ENCODE results near the gene ARID2. TPM values are rescaled to one million over a fixed set of nuclear protein-coding genes. Genes with fewer than 3 reads are reported as not detected.

Gene ARID2
- total RNA-seq, 1 experiment from 2014 or later = 15.4 TPM

GRCh38 chr12:45703942-45704341 is 25.6 kb upstream of the ARID2 start:
- no peak overlapping the region for H3K27ac ChIP-seq (ENCODE audit: low read length)
- POLR2A ChIA-PET (ENCODE audit: unreplicated experiment) = interaction anchor here (0.7 kb wide), 1 partner anchor 408 kb away, joined by 3 read pairs; no protein-coding TSS in a partner anchor
- CTCF ChIA-PET = interaction anchor here (1.0 kb wide), 1 partner anchor 24 kb away, joined by 3 read pairs; no protein-coding TSS in a partner anchor

GRCh38 chr12:45704968-45705367 is 24.5 kb upstream of the ARID2 start:
- Histone ChIP-seq H3F3A (ENCODE audit: low read length, unreplicated experiment) (no peaks in the 10 kb centered on the region), H2AFZ (ENCODE audit: low read length) (no peak overlapping the region), H3K9ac (ENCODE audit: low read length) (no peak overlapping the region), H3K4me2 (ENCODE audit: low read length) (no peak overlapping the region), H3K36me3 (ENCODE audit: low read depth, low read length) (no peaks in the 10 kb centered on the region), H3K27me3 (ENCODE audit: low read length) (no peaks in the 10 kb centered on the region), H3K27ac (ENCODE audit: low read length) (no peak overlapping the region), H3K79me2 (ENCODE audit: low read length) (no peaks in the 10 kb centered on the region), H3K9me3 (ENCODE audit: low read length) (no peaks in the 10 kb centered on the region), H4K20me1 (ENCODE audit: low read length) (no peaks in the 10 kb centered on the region), H3K9me2 (replicated peaks; ENCODE audit: low read length) (no peaks in the 10 kb centered on the region), H3K4me1 (ENCODE audit: insufficient read depth, low read length) (peaks cover 5% of the 10 kb centered on the region), H3K4me3 (ENCODE audit: low read length) (no peak overlapping the region)
- no TSS peak for BruUV-seq (replicated peaks)
- DNase-seq = no peak
- intact Hi-C loops (cut with micrococcal nuclease) = loop anchor here (2.0 kb wide), 1 partner anchor 22 kb away; no protein-coding TSS in a partner anchor
- POLR2A ChIA-PET (ENCODE audit: unreplicated experiment) = interaction anchor here (0.6 kb wide), 1 partner anchor 41 kb away, joined by 4 read pairs; no protein-coding TSS in a partner anchor
- ATAC-seq = no peak
- TF ChIP-seq EZH2phosphoT487 (IDR thresholded peaks at IDR 0.05; ENCODE audit: borderline replicate concordance, low read length) = no peak
- no peak for TF ChIP-seq CTCF (conservative IDR thresholded peaks at IDR 0.05; ENCODE audit: low read depth, low read length)
- no peak for TF ChIP-seq EZH2 (IDR thresholded peaks at IDR 0.05; ENCODE audit: low read length, unreplicated experiment)
- CTCF ChIA-PET = no interaction called here

More at GRCh38 chr12:45703942-45704341, 25.6 kb upstream of the ARID2 start:
- H4K20me1 ChIP-seq (ENCODE audit: low read length) = no peaks in the 10 kb centered on the region
- intact Hi-C loops (cut with micrococcal nuclease) = loop anchor here (2.0 kb wide), 1 partner anchor 23 kb away; no protein-coding TSS in a partner anchor
- H3K4me2 ChIP-seq (ENCODE audit: low read length) = peak overlapping the region; percentile 8
- no peak overlapping the region for H3K4me3 ChIP-seq (ENCODE audit: low read length)
- peak; percentile 72 for DNase-seq
- no peaks in the 10 kb centered on the region for H3K9me3 ChIP-seq (ENCODE audit: low read length)
- no TSS peak for BruUV-seq (replicated peaks)
- no peaks in the 10 kb centered on the region for H3K79me2 ChIP-seq (ENCODE audit: low read length)
- H3K36me3 ChIP-seq (ENCODE audit: low read depth, low read length) = no peaks in the 10 kb centered on the region
- no peak overlapping the region for H3K9ac ChIP-seq (ENCODE audit: low read length)
- no peaks in the 10 kb centered on the region for H3K27me3 ChIP-seq (ENCODE audit: low read length)
- no peak overlapping the region for H2AFZ ChIP-seq (ENCODE audit: low read length)
- no peaks in the 10 kb centered on the region for H3F3A ChIP-seq (ENCODE audit: low read length, unreplicated experiment)
- TF ChIP-seq CTCF (conservative IDR thresholded peaks at IDR 0.05; ENCODE audit: low read depth, low read length) (no peak), EZH2phosphoT487 (IDR thresholded peaks at IDR 0.05; ENCODE audit: borderline replicate concordance, low read length) (no peak), EZH2 (IDR thresholded peaks at IDR 0.05; ENCODE audit: low read length, unreplicated experiment) (no peak)
- H3K4me1 ChIP-seq (ENCODE audit: insufficient read depth, low read length) = peaks cover 5% of the 10 kb centered on the region
- peak; percentile 96 for ATAC-seq
- H3K9me2 ChIP-seq (replicated peaks; ENCODE audit: low read length) = no peaks in the 10 kb centered on the region

GRCh38 chr12:45705404-45705803 is 24.1 kb upstream of the ARID2 start:
- Histone ChIP-seq H4K20me1 (ENCODE audit: low read length) (no peaks in the 10 kb centered on the region), H3K9ac (ENCODE audit: low read length) (no peak overlapping the region), H3K36me3 (ENCODE audit: low read depth, low read length) (no peaks in the 10 kb centered on the region), H3K4me2 (ENCODE audit: low read length) (no peak overlapping the region), H3K4me3 (ENCODE audit: low read length) (no peak overlapping the region), H2AFZ (ENCODE audit: low read length) (no peak overlapping the region), H3K9me2 (replicated peaks; ENCODE audit: low read length) (no peaks in the 10 kb centered on the region), H3K79me2 (ENCODE audit: low read length) (no peaks in the 10 kb centered on the region), H3K27me3 (ENCODE audit: low read length) (no peaks in the 10 kb centered on the region), H3K4me1 (ENCODE audit: insufficient read depth, low read length) (peaks cover 5% of the 10 kb centered on the region), H3F3A (ENCODE audit: low read length, unreplicated experiment) (no peaks in the 10 kb centered on the region), H3K9me3 (ENCODE audit: low read length) (no peaks in the 10 kb centered on the region), H3K27ac (ENCODE audit: low read length) (no peak overlapping the region)
- ATAC-seq (no peak), DNase-seq (no peak)
- no TSS peak for BruUV-seq (replicated peaks)
- TF ChIP-seq EZH2 (IDR thresholded peaks at IDR 0.05; ENCODE audit: low read length, unreplicated experiment) (no peak), EZH2phosphoT487 (IDR thresholded peaks at IDR 0.05; ENCODE audit: borderline replicate concordance, low read length) (no peak), CTCF (conservative IDR thresholded peaks at IDR 0.05; ENCODE audit: low read depth, low read length) (no peak)
- ChIA-PET CTCF (interaction anchor here (0.6 kb wide), 1 partner anchor 229 kb away, joined by 4 read pairs; no protein-coding TSS in a partner anchor), POLR2A (ENCODE audit: unreplicated experiment) (no interaction called here)
- intact Hi-C loops (cut with micrococcal nuclease) = loop anchor here (2.0 kb wide), 1 partner anchor 21 kb away; no protein-coding TSS in a partner anchor

All from PC-3 (cell line).